Activated naive CD8-positive, alpha-beta T cell (primary cell): ENCODE data around the gene PLPP7.
"Not testable (repeated sequence)": the region's sequence is repeated elsewhere in the genome, so short reads cannot be mapped to it uniquely, and the experiment has no call there.

Experiments
- H3K27ac Mint-ChIP-seq: one replicate; pipeline ENCODE4 v1.8.0; 2021; ENCODE audit warnings: mixed read lengths
- H3K27me3 Mint-ChIP-seq: one replicate; pipeline ENCODE4 v1.8.0; 2021; ENCODE audit warnings: mixed read lengths
- H3K36me3 Mint-ChIP-seq: one replicate; pipeline ENCODE4 v1.8.0; 2021; ENCODE audit warnings: mixed read lengths
- H3K4me1 Mint-ChIP-seq: one replicate; pipeline ENCODE4 v1.8.0; 2021; ENCODE audit warnings: low read depth, mixed read lengths
- H3K4me3 Mint-ChIP-seq: one replicate; pipeline ENCODE4 v1.8.0; 2021; ENCODE audit warnings: mild to moderate bottlenecking, mixed read lengths
- H3K9me3 Mint-ChIP-seq: one replicate; pipeline ENCODE4 v1.8.0; 2021; ENCODE audit warnings: low read depth, mixed read lengths

Gene PLPP7

GRCh38 chr9:131319486-131319885 lies 30.0 kb downstream of the PLPP7 start:
- no peaks in the 10 kb centered on the region for H3K4me1 Mint-ChIP-seq
- no peaks in the 10 kb centered on the region for H3K36me3 Mint-ChIP-seq
- H3K27me3 Mint-ChIP-seq, result no peaks in the 10 kb centered on the region
- no peak overlapping the region for H3K4me3 Mint-ChIP-seq
- H3K9me3 Mint-ChIP-seq, result no peaks in the 10 kb centered on the region
- no peak overlapping the region for H3K27ac Mint-ChIP-seq

GRCh38 chr9:131320031-131320685 lies 30.6 kb downstream of the PLPP7 start:
- Mint-ChIP-seq H3K9me3 (no peaks in the 10 kb centered on the region), H3K4me3 (no peak overlapping the region), H3K36me3 (no peaks in the 10 kb centered on the region), H3K4me1 (no peaks in the 10 kb centered on the region), H3K27me3 (no peaks in the 10 kb centered on the region), H3K27ac (no peak overlapping the region)

DNA sequence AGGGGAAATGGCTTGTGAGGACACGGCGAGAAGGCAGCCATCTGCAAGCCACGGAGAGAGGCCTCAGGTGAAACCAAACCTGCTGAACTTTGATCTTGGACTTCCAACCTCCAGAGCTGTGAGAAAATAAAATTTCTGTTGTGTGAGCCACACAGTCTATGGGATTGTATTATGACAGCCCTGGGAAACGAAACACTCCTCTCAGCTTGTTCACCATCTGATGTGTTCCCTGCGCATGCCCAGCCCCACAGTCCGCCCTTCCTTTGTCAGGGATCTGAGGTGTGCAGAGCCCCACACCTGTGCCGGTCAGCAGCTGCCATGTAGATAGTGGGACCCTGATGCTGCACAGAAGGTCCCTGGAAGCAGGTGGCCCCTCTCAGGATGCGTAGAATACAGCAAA lies 34.1 kb downstream of the PLPP7 start:
- Mint-ChIP-seq H3K9me3 (no peaks in the 10 kb centered on the region), H3K4me3 (no peak overlapping the region), H3K27ac (no peak overlapping the region)

DNA sequence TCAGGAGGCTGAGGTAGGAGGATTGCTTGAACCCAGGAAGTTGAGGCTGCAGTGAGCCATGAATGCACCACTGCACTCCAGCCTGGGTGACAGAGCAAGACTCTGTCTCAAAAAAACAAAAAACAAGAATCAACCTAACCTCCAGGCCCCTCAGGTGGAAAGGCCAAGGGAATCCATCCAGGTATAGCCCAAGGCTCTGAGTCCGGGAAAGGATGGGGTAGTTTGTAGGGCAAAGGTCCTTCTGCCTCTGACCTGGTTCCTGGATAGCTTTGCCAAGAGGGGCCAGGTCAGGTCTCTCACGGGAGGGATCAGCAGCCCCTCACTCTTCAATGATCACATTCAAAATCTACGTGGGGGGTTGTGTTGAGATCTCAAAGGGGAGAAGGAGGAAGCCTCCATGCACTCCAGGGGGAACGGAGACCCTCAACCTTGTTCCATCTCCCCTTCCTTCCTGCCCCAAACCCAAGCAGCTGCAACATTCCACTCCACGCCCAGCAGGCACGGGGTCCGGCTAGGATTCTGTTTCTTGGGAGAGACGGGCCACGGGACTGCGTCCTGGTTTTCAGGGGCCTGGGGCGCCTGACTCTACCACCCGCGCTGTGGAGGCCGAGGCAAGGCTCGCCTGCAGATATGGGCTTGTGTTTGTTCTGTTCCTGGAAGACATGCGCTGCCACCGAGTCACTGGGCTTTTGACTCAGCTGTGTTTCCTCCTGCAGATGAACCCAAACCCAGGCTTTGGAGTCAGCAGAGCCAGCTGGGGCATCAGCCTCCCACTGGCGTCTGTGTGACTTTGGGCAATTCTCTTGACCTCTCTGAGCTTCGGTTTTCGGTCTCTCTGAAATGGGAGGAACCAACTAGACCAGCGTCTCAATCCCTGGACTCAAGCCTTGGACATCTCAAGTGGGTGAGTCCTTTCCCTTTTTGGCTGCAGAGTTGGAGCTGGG lies 35.5 kb downstream of the PLPP7 start:
- Mint-ChIP-seq H3K9me3 (no peaks in the 10 kb centered on the region), H3K4me3 (no peak overlapping the region), H3K36me3 (no peaks in the 10 kb centered on the region), H3K27ac (no peak overlapping the region), H3K4me1 (no peaks in the 10 kb centered on the region), H3K27me3 (no peaks in the 10 kb centered on the region)

More for the DNA sequence above, 34.1 kb downstream of the PLPP7 start:
- Mint-ChIP-seq H3K4me1 (no peaks in the 10 kb centered on the region), H3K36me3 (no peaks in the 10 kb centered on the region), H3K27me3 (no peaks in the 10 kb centered on the region)

DNA sequence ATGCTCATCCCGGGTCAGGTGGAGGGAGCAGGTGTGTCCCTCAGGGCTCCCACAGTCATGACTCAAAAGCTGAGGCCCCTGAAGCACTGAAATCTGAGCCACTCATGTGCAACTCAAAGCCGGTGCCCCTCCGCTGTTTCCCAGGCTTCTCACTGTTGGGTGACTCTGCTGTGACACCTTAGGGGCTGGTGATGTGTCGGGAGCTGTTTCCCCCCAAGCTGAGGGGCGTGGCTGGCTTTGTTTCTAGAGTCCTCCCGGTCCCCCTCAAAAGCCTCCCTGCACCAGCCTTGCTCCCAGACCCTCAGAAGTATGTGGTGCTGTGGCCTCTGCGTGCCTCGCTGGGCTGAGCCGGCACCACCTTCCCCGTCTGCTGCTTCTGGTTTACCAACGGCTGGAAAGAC lies 39.7 kb downstream of the PLPP7 start:
- Mint-ChIP-seq H3K27ac (no peak overlapping the region), H3K9me3 (no peaks in the 10 kb centered on the region), H3K27me3 (no peaks in the 10 kb centered on the region), H3K4me3 (no peak overlapping the region), H3K4me1 (no peaks in the 10 kb centered on the region), H3K36me3 (no peaks in the 10 kb centered on the region)

- H3K27ac Mint-ChIP-seq, result no peak overlapping the region
- H3K9me3 Mint-ChIP-seq, result no peaks in the 10 kb centered on the region
- no peaks in the 10 kb centered on the region for H3K27me3 Mint-ChIP-seq
- H3K36me3 Mint-ChIP-seq, result no peaks in the 10 kb centered on the region
- no peak overlapping the region for H3K4me3 Mint-ChIP-seq
- H3K4me1 Mint-ChIP-seq, result no peaks in the 10 kb centered on the region
Observed at GRCh38 chr9:131330814-131331600, 41.5 kb downstream of the PLPP7 start.

- not testable (repeated sequence) for H3K27ac Mint-ChIP-seq, H3K4me3 Mint-ChIP-seq, H3K4me1 Mint-ChIP-seq, H3K27me3 Mint-ChIP-seq, H3K9me3 Mint-ChIP-seq, H3K36me3 Mint-ChIP-seq
Observed at GRCh38 chr9:131331996-131332395, 42.5 kb downstream of the PLPP7 start.

DNA sequence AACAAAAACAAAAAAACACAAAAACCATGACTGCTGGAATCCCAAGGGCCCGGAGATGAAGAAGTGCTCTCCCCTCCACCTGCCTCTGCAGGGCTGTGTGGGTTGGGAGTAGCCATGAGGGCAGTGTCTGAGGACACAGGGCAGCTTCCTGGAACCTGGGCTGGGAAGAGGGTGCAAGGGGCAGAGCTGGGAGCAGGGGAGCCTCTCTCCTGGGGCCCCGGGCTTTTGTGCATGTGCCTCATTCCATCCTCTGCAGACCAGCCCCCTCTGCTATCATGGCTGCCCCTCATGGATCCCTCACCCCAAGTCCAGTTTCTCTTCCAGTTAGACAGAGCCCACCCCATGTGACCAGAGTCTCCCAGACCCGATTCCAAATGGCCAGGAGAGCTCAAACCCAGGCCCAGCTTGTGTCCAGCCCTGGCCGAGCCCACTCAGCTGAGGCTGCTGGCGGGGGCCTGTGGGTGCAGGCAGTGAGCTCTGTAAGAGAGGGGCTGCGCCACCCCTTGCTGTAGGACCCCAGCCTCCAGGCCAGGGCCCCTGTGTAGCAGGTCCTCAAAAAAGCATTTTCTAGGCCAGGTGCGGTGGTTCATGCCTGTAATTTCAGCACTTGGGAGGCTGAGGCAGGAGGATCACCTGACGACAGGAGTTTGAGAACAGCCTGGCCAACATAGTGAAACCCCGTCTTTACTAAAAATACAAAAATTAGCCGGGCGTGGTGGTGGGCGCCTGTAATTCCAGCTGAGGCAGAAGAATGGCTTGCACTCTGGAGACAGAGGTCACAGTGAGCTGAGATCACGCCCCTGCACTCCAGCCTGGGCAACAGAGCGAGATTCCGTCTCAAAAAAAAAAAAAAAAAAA lies 44.5 kb downstream of the PLPP7 start:
- Mint-ChIP-seq H3K36me3 (no peaks in the 10 kb centered on the region), H3K9me3 (no peaks in the 10 kb centered on the region), H3K4me1 (peaks cover 2% of the 10 kb centered on the region)

GRCh38 chr9:131334629-131335367 lies 45.3 kb downstream of the PLPP7 start:
- no peaks in the 10 kb centered on the region for H3K36me3 Mint-ChIP-seq
- H3K9me3 Mint-ChIP-seq, result no peaks in the 10 kb centered on the region
- H3K4me1 Mint-ChIP-seq, result peaks cover 2% of the 10 kb centered on the region
- H3K4me3 Mint-ChIP-seq, result no peak overlapping the region
- no peak overlapping the region for H3K27ac Mint-ChIP-seq
- H3K27me3 Mint-ChIP-seq, result no peaks in the 10 kb centered on the region

More for the DNA sequence above, 44.5 kb downstream of the PLPP7 start:
- H3K4me3 Mint-ChIP-seq, result no peak overlapping the region
- no peak overlapping the region for H3K27ac Mint-ChIP-seq
- H3K27me3 Mint-ChIP-seq, result no peaks in the 10 kb centered on the region

DNA sequence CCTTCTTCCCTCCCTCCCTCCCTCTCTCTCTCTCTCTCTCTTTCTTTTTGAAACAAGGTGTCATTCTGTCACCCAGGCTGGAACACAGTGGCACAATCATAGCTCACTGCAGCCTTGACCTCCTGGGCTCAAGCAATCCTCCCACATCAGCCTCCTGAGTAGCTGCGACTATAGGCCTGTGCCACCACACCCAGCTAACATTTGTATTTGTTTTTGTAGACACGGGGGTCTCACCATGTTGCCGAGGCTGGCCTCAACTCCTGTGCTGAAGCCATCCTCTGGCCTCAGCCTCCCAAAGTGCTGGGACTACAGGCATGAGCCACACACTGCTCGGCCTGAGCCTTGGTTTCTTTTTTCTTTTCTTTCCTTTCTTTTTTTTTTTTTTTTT lies 45.8 kb downstream of the PLPP7 start:
- H3K27ac Mint-ChIP-seq, result no peak overlapping the region
- H3K27me3 Mint-ChIP-seq, result no peaks in the 10 kb centered on the region
- H3K36me3 Mint-ChIP-seq, result no peaks in the 10 kb centered on the region
- no peaks in the 10 kb centered on the region for H3K9me3 Mint-ChIP-seq
- H3K4me3 Mint-ChIP-seq, result no peak overlapping the region
- H3K4me1 Mint-ChIP-seq, result peaks cover 2% of the 10 kb centered on the region

- no peak overlapping the region for H3K27ac Mint-ChIP-seq
- no peak overlapping the region for H3K4me3 Mint-ChIP-seq
- no peaks in the 10 kb centered on the region for H3K9me3 Mint-ChIP-seq
Observed at GRCh38 chr9:131337131-131337848, 47.8 kb downstream of the PLPP7 start.

DNA sequence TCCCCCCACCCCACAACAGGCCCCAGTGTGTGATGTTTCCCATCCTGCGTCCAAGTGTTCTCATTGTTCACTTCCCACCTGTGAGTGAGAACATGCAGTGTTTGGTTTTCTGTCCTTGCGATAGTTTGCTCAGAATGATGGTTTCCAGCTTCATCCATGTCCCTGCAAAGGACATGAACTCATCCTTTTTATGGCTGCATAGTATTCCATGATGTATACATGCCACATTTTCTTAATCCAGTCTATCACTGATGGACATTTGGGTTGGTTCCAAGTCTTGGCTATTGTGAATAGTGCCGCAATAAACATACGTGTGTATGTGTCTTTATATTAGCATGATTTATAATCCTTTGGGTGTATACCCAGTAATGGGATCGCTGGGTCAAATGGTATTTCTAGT lies 49.7 kb downstream of the PLPP7 start:
- H3K4me3 Mint-ChIP-seq, H3K27me3 Mint-ChIP-seq, H3K4me1 Mint-ChIP-seq, H3K36me3 Mint-ChIP-seq, H3K27ac Mint-ChIP-seq, H3K9me3 Mint-ChIP-seq: not testable (repeated sequence)

More at GRCh38 chr9:131337131-131337848, 47.8 kb downstream of the PLPP7 start:
- Mint-ChIP-seq H3K36me3 (no peaks in the 10 kb centered on the region), H3K27me3 (no peaks in the 10 kb centered on the region), H3K4me1 (peaks cover 2% of the 10 kb centered on the region)

DNA sequence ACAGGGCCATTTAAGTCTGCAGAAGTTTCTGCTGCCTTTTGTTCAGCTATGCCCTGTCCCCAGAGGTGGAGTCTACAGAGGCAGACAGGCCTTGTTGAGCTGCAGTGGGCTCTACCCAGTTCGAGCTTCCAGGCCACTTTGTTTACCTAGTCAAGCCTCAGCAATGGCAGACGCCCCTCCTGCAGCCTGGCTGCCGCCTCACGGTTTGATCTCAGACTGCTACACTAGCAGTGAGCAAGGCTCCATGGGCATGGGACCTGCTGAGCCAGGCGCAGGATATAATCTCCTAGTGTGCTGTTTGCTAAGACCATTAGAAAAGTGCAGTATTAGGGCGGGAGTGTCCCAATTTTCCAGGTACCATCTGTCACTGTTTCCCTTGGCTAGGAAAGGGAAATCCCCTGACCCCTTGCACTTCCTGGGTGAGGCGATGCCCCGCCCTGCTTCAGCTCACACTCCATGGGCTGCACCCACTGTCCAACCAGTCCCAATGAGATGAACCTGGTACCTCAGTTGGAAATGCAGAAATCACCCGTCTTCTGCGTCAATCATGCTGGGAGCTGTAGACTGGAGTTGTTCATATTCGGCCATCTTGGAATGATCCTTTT lies 55.5 kb downstream of the PLPP7 start:
- not testable (repeated sequence) for H3K27ac Mint-ChIP-seq, H3K27me3 Mint-ChIP-seq, H3K4me3 Mint-ChIP-seq, H3K9me3 Mint-ChIP-seq, H3K4me1 Mint-ChIP-seq, H3K36me3 Mint-ChIP-seq
